Naive thymus-derived CD4-positive, alpha-beta T cell (primary cell): Measurements from ENCODE around the gene FAM184A. TPM values are rescaled to one million over a fixed set of nuclear protein-coding genes. Genes with fewer than 3 reads are reported as not detected.

Experiments
- ATAC-seq: fragments of 150-1000 bp; cut with Tn5 transposase; 2 replicates; pipeline ENCODE4 v1.10.0; 2021; ENCODE audit warnings: mild to moderate bottlenecking, moderate library complexity
- CTCF ChIA-PET: fragments of 350-600 bp; sonication (Branson Sonifier 250); formaldehyde crosslinking; loops from one replicate; lab custom pipeline; 2021; ENCODE audit warnings: antibody characterized with exemption; lab: Charles Lee
- POLR2A ChIA-PET: fragments of 350-600 bp; sonication (Branson Sonifier 250); formaldehyde crosslinking; loops from one replicate; lab custom pipeline; 2021; ENCODE audit warnings: antibody characterized with exemption, inconsistent platforms; lab: Charles Lee
- DNase-seq, 9 donors: peaks; one replicate each; pipeline versions ENCODE4 v3.0.0 to v3.0.0-alpha.2; 2020 to 2022; ENCODE audit warnings: mixed read lengths in 1 of 9
- H3K27ac ChIP-seq: one replicate; pipeline ENCODE4 v1.7.0; 2013; ENCODE audit warnings: mild to moderate bottlenecking, low read depth, low read length, moderate library complexity
- H3K27me3 ChIP-seq, 2 donors: one replicate each; pipeline ENCODE4 v1.7.0; 2013; ENCODE audit warnings: low read length in 2 of 2, mild to moderate bottlenecking in 2 of 2, moderate library complexity in 2 of 2; ENCODE audit not compliant: control insufficient read depth in 2 of 2, insufficient read depth in 2 of 2
- H3K36me3 ChIP-seq, 3 experiments: 1 replicate in 2 of 3; 2 replicates in 1 of 3; pipeline ENCODE4 v1.7.0; 2013; ENCODE audit warnings: low read length in 3 of 3, mild to moderate bottlenecking in 3 of 3, moderate library complexity in 1 of 3; ENCODE audit not compliant: insufficient read depth in 3 of 3, control insufficient read depth in 2 of 3
- H3K4me1 ChIP-seq, 2 donors: one replicate each; pipeline ENCODE4 v1.7.0; 2013; ENCODE audit warnings: low read length in 2 of 2, mild to moderate bottlenecking in 2 of 2, moderate library complexity in 1 of 2; ENCODE audit not compliant: control insufficient read depth in 2 of 2, insufficient read depth in 2 of 2
- H3K4me3 ChIP-seq: 2 replicates; pipeline ENCODE4 v1.7.0; 2013; ENCODE audit warnings: mild to moderate bottlenecking, low read length
- H3K9me3 ChIP-seq, 3 experiments: 1 replicate in 2 of 3; 2 replicates in 1 of 3; pipeline ENCODE4 v1.7.0; 2013; ENCODE audit warnings: low read length in 3 of 3; ENCODE audit not compliant: control insufficient read depth in 2 of 3
- H3K27ac Mint-ChIP-seq, 9 donors: one replicate each; pipeline ENCODE4 v1.8.0; 2020 to 2022; ENCODE audit warnings: mixed read lengths in 9 of 9, mild to moderate bottlenecking in 8 of 9, moderate library complexity in 5 of 9, inconsistent platforms in 2 of 9
- H3K27me3 Mint-ChIP-seq, 5 donors: one replicate each; pipeline ENCODE4 v1.8.0; 2021 to 2022; ENCODE audit warnings: mixed read lengths in 5 of 5, mild to moderate bottlenecking in 1 of 5
- H3K36me3 Mint-ChIP-seq, 5 donors: one replicate each; pipeline ENCODE4 v1.8.0; 2020 to 2022; ENCODE audit warnings: mixed read lengths in 5 of 5, mild to moderate bottlenecking in 3 of 5, inconsistent platforms in 1 of 5
- H3K4me1 Mint-ChIP-seq, 7 donors: one replicate each; pipeline ENCODE4 v1.8.0; 2020 to 2022; ENCODE audit warnings: mixed read lengths in 7 of 7, mild to moderate bottlenecking in 3 of 7, inconsistent platforms in 1 of 7
- H3K4me3 Mint-ChIP-seq, 10 donors: one replicate each; pipeline ENCODE4 v1.8.0; 2020 to 2022; ENCODE audit warnings: mild to moderate bottlenecking in 10 of 10, mixed read lengths in 10 of 10, moderate library complexity in 6 of 10, inconsistent platforms in 2 of 10
- H3K9me3 Mint-ChIP-seq, 11 donors: one replicate each; pipeline ENCODE4 v1.8.0; 2020 to 2022; ENCODE audit warnings: mixed read lengths in 11 of 11, mild to moderate bottlenecking in 4 of 11, inconsistent platforms in 1 of 11, moderate library complexity in 1 of 11
- intact Hi-C, 2 donors: fragments of 100-400 bp; cut with micrococcal nuclease; formaldehyde crosslinking; loops; one replicate each; pipeline ENCODE4 v1.15.1; 2023
- polyA plus RNA-seq, 2 donors: library from polyadenylated mRNA; unstranded; fragments of 300-500 nt; fragmentation: Illumina TruSeq; gene quantifications; one replicate each; pipeline ENCODE4 v1.2.3, GENCODE V29; 2021
- total RNA-seq, 6 experiments: library from RNA in 5 of 6; stranded (reverse) in 5 of 6; gene quantifications; 1 replicate in 5 of 6; 2 replicates in 1 of 6; pipeline ENCODE4 v1.2.3 and lab custom pipeline; 2021 to 2026

FAM184A gene
- total and polyA plus RNA-seq, 7 experiments from 2014 or later = 0.99 to 9.8 (median 6.0) TPM

DNA sequence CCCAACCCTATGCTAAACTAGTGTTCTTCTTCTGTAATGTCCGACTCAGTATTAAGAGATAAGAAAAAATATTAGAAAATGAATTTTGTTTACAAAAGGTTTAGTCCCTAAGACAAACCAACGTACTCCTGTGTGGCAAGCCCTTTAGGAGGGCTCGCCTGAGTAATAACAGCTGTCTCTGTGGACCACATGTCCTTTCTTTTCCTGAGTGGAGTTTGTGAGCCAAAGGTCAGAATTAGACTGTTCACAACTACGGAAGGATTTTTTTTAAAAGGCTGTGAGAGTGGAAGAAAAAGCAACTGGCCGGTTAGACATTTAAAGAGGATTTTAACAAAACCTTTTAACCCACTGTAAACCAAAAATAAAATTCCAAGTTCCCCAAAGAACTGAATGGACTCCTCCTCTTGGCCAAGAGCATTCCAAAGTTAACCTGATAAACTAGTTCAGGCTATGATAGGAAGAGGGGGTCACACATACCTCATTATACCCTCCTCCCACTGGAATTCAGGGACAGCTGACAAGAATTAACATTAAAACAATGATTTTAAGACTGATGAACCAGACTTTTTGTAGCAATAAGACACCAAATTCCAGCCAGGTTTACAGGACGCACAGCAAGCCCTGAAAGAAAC, 43.5 kb downstream of the FAM184A start:
- Mint-ChIP-seq H3K27me3 (peaks cover 0 to 3% (median 0%) of the 10 kb centered on the region in 5 donors), H3K4me1 (peaks cover 0 to 15% (median 0%) of the 10 kb centered on the region in 7 donors), H3K9me3 (no peaks in the 10 kb centered on the region), H3K27ac (no peak overlapping the region), H3K4me3 (no peak overlapping the region), H3K36me3 (peaks cover 0 to 7% (median 0%) of the 10 kb centered on the region in 5 donors)
- Histone ChIP-seq H3K9me3 (no peaks in the 10 kb centered on the region), H3K27me3 (no peaks in the 10 kb centered on the region), H3K4me3 (no peak overlapping the region), H3K27ac (no peak overlapping the region), H3K36me3 (no peaks in the 10 kb centered on the region), H3K4me1 (no peaks in the 10 kb centered on the region)
- DNase-seq = no peak
- intact Hi-C loops = loop anchor here in 1 of 2 donors (5.0 kb wide), 1 partner anchor 42 kb away; the partner anchor contains the start of gene FAM184A
- ChIA-PET CTCF (interaction anchor here (0.6 kb wide), 1 partner anchor 93 kb away, joined by 4 read pairs; no protein-coding TSS in a partner anchor), POLR2A (no interaction called here)
- ATAC-seq = no peak

DNA sequence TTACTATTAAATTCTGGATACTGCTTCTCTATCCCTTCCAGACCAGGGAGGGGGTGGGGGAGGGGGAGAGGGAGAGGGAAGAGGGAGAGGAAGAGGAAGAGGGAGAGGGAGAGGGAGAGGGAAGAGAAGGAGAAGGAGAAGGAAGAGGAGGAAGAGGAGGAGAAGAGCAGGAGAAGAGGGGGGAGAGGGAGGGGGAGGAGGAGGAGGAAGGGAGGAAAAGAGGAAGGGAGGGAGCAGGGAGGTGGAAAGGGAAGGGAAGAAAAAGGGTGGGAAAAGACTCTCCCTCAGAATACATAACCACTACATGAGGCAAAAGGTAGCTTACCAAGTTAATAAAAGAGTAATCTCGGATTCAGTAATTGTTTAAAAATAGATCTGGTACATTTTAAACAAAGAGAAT, 46.0 kb downstream of the FAM184A start:
- H3K4me3 ChIP-seq = no peak overlapping the region
- Mint-ChIP-seq H3K4me1 (no peaks in the 10 kb centered on the region), H3K4me3 (no peak overlapping the region), H3K36me3 (peaks cover 0 to 8% (median 2%) of the 10 kb centered on the region in 5 donors), H3K27me3 (peaks cover 0 to 3% (median 0%) of the 10 kb centered on the region in 5 donors), H3K9me3 (no peaks in the 10 kb centered on the region), H3K27ac (no peak overlapping the region)
- no peak for ATAC-seq
- H3K27me3 ChIP-seq = no peaks in the 10 kb centered on the region
- intact Hi-C loops = loop anchor here in 1 of 2 donors (5.0 kb wide), 1 partner anchor 45 kb away; the partner anchor contains the start of gene FAM184A
- H3K27ac ChIP-seq = no peak overlapping the region
- no peaks in the 10 kb centered on the region for H3K36me3 ChIP-seq
- no peaks in the 10 kb centered on the region for H3K9me3 ChIP-seq
- H3K4me1 ChIP-seq = no peaks in the 10 kb centered on the region
- DNase-seq = no peak
- CTCF ChIA-PET = no interaction called here
- POLR2A ChIA-PET = no interaction called here

DNA sequence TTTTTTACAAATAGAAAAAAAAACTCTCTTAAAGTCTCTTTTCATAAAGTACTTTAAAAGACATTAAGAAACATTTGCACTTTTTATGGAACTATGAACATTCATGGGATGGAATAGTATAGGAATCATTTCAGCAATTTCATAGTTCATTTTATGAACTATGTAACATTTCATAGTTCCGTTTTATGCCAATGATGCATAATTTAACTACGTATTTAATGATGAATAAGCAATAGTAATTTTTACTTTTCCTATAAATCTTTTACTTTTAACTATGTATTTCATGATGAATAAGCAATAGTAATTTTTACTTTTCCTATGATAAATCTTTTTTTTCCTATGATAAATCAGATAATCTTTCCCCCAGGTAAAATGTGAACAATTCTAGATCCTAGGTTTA, 47.7 kb downstream of the FAM184A start:
- H3K4me3 ChIP-seq = no peak overlapping the region
- H3K27ac ChIP-seq = no peak overlapping the region
- Mint-ChIP-seq H3K9me3 (no peaks in the 10 kb centered on the region), H3K4me1 (no peaks in the 10 kb centered on the region), H3K4me3 (no peak overlapping the region), H3K36me3 (peaks cover 2 to 8% (median 3%) of the 10 kb centered on the region in 5 donors), H3K27ac (no peak overlapping the region), H3K27me3 (peaks cover 0 to 3% (median 0%) of the 10 kb centered on the region in 5 donors)
- H3K36me3 ChIP-seq = no peaks in the 10 kb centered on the region
- ATAC-seq (no peak), DNase-seq (no peak)
- H3K27me3 ChIP-seq = no peaks in the 10 kb centered on the region
- no peaks in the 10 kb centered on the region for H3K4me1 ChIP-seq
- H3K9me3 ChIP-seq = no peaks in the 10 kb centered on the region
- intact Hi-C loops = loop anchor here in 1 of 2 donors (5.0 kb wide), 1 partner anchor 47 kb away; the partner anchor contains the start of gene FAM184A
- CTCF ChIA-PET = no interaction called here
- POLR2A ChIA-PET = no interaction called here

DNA sequence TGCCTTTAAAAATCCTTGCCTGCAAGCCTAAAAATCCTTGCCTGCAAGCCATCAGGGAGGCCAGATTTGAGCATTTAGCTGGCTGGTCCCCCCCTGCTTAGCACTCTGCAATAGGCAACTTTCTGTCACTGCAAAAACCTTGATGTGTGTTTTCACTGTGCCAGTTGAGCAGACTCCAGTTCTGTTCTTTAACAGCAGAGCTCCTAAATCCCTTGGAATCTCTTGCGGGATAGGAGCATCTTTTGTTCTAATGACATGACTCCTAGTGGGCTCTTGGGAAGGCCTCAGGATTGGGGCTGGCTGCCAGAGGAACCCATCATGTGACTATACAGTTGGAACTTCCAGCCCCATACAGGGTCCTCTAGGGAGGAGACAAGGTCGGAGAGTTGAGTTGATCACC, 50.4 kb downstream of the FAM184A start:
- Mint-ChIP-seq H3K9me3 (no peaks in the 10 kb centered on the region), H3K27me3 (no peaks in the 10 kb centered on the region), H3K27ac (no peak overlapping the region), H3K4me1 (no peaks in the 10 kb centered on the region), H3K36me3 (peaks cover 2 to 11% (median 8%) of the 10 kb centered on the region in 5 donors), H3K4me3 (no peak overlapping the region)
- DNase-seq = no peak
- no peaks in the 10 kb centered on the region for H3K36me3 ChIP-seq
- no peak for ATAC-seq
- no peak overlapping the region for H3K4me3 ChIP-seq
- ChIA-PET POLR2A (no interaction called here), CTCF (no interaction called here)
- intact Hi-C loops = no loop called here
- no peaks in the 10 kb centered on the region for H3K4me1 ChIP-seq
- no peaks in the 10 kb centered on the region for H3K9me3 ChIP-seq
- H3K27ac ChIP-seq = no peak overlapping the region
- H3K27me3 ChIP-seq = no peaks in the 10 kb centered on the region

DNA sequence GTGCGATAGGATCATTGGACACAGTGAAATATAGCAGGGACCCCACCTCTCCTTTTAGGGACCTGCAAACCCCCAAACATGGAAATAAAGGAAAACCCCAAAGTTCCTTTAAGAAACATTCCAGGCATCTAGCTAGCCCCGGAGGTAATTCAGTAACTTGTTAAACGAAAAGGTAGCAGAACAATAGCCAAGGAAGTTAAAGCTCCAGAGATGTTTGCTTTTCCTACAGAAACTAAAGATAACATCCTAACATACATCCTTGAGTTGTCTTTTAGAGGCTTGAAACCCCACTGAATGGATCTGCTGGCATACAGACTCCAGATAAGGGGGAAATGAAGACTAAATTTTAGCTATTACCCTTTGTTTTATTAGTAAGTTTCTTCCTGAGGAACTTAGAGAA, 51.0 kb downstream of the FAM184A start:
- Histone ChIP-seq H3K36me3 (no peaks in the 10 kb centered on the region), H3K27me3 (no peaks in the 10 kb centered on the region), H3K4me1 (no peaks in the 10 kb centered on the region), H3K27ac (no peak overlapping the region), H3K4me3 (no peak overlapping the region), H3K9me3 (no peaks in the 10 kb centered on the region)
- H3K4me1 Mint-ChIP-seq = no peaks in the 10 kb centered on the region
- no peak overlapping the region for H3K4me3 Mint-ChIP-seq
- no peaks in the 10 kb centered on the region for H3K27me3 Mint-ChIP-seq
- ChIA-PET CTCF (no interaction called here), POLR2A (no interaction called here)
- no peak overlapping the region for H3K27ac Mint-ChIP-seq
- DNase-seq = no peak
- peaks cover 2 to 11% (median 8%) of the 10 kb centered on the region in 5 donors for H3K36me3 Mint-ChIP-seq
- ATAC-seq = no peak
- no peaks in the 10 kb centered on the region for H3K9me3 Mint-ChIP-seq
- intact Hi-C loops = no loop called here

DNA sequence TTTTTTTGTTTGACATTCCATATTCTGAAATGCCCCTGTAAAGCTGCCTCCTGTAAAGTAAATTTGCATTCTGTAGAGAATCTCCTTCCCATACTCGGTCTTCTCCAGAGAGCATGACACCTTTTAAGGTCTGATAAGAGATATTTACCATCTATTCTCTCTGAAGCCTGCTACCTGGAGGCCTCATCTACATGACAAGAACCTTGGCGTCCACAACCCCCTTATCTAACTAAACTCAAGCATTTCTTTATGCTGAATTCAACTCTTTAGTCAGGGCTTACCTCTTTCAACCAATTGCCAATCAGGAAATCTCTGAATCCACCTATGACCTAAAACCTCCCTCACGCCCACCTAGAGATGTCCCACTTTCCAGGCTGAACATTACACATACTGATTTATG, 51.6 kb downstream of the FAM184A start:
- no peaks in the 10 kb centered on the region for H3K27me3 Mint-ChIP-seq
- Histone ChIP-seq H3K27ac (no peak overlapping the region), H3K4me3 (no peak overlapping the region), H3K9me3 (no peaks in the 10 kb centered on the region), H3K4me1 (no peaks in the 10 kb centered on the region), H3K27me3 (no peaks in the 10 kb centered on the region), H3K36me3 (no peaks in the 10 kb centered on the region)
- no peaks in the 10 kb centered on the region for H3K9me3 Mint-ChIP-seq
- no peaks in the 10 kb centered on the region for H3K4me1 Mint-ChIP-seq
- ChIA-PET CTCF (no interaction called here), POLR2A (no interaction called here)
- H3K27ac Mint-ChIP-seq = no peak overlapping the region
- peaks cover 2 to 11% (median 8%) of the 10 kb centered on the region in 5 donors for H3K36me3 Mint-ChIP-seq
- intact Hi-C loops = no loop called here
- no peak overlapping the region for H3K4me3 Mint-ChIP-seq
- ATAC-seq = no peak
- no peak for DNase-seq

DNA sequence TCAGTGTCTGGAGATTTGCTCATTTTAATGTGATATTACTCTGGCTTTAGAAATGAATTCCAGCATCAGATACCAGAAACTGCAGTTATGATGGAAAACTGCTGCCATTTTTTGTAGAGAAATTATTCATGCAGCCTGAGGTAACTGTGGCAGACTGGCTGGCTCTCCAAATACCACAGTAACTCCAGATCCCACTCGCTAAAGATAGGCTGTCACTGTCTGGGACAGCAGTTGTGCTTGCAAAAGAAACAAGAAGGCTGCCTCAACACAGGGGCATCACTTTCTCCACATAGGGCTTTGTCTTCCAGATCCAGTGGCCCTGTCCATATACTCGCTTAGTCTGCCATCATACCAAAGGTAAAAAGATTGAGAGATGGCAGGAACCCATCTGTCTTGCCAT, 52.7 kb downstream of the FAM184A start:
- H3K27ac Mint-ChIP-seq = peak overlapping the region in 1 of 9 donors; percentile 7
- H3K27me3 ChIP-seq = no peaks in the 10 kb centered on the region
- ATAC-seq (no peak), DNase-seq (no peak)
- H3K4me1 Mint-ChIP-seq = peaks cover 0 to 2% (median 0%) of the 10 kb centered on the region in 7 donors
- intact Hi-C loops = no loop called here
- peaks cover 2 to 12% (median 8%) of the 10 kb centered on the region in 5 donors for H3K36me3 Mint-ChIP-seq
- CTCF ChIA-PET = no interaction called here
- H3K27ac ChIP-seq = no peak overlapping the region
- no peaks in the 10 kb centered on the region for H3K4me1 ChIP-seq
- no peaks in the 10 kb centered on the region for H3K27me3 Mint-ChIP-seq
- no peak overlapping the region for H3K4me3 ChIP-seq
- H3K9me3 ChIP-seq = no peaks in the 10 kb centered on the region
- H3K9me3 Mint-ChIP-seq = no peaks in the 10 kb centered on the region
- no peak overlapping the region for H3K4me3 Mint-ChIP-seq
- POLR2A ChIA-PET = no interaction called here
- no peaks in the 10 kb centered on the region for H3K36me3 ChIP-seq
